Measurements from ENCODE around the gene MARVELD2.

DNA sequence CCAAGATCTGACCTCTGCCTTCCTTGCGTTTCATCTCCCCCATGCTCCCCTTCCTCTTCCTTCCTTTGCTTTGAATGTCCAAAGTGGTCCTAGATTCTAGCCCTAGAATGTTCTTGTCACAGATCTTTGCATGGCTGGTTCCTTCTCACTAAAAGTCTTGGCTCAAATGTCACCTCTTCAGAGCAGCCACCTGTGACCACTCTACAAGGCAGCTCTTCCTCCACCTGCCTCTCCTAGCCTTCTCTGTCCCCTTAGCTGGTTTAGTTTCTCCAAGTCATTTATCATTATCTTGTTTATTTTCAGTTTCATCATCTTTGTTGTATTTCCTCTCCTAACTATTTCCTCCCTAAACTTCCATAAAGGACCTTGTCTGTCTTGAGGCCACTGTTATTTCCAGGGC, 70.6 kb downstream of the MARVELD2 start:
- TF ChIP-seq, protein P1, sequence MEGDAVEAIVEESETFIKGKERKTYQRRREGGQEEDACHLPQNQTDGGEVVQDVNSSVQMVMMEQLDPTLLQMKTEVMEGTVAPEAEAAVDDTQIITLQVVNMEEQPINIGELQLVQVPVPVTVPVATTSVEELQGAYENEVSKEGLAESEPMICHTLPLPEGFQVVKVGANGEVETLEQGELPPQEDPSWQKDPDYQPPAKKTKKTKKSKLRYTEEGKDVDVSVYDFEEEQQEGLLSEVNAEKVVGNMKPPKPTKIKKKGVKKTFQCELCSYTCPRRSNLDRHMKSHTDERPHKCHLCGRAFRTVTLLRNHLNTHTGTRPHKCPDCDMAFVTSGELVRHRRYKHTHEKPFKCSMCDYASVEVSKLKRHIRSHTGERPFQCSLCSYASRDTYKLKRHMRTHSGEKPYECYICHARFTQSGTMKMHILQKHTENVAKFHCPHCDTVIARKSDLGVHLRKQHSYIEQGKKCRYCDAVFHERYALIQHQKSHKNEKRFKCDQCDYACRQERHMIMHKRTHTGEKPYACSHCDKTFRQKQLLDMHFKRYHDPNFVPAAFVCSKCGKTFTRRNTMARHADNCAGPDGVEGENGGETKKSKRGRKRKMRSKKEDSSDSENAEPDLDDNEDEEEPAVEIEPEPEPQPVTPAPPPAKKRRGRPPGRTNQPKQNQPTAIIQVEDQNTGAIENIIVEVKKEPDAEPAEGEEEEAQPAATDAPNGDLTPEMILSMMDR (IDR thresholded peaks at IDR 0.05; ENCODE audit: insufficient read depth, low read length): no peak
- no peak for TF ChIP-seq POLR2AphosphoS5 (IDR thresholded peaks at IDR 0.05; ENCODE audit: low read depth)
